Muscle layer of colon (tissue), 2 donors: ENCODE data around the gene CHID1.

Experiments used
- H3K27ac ChIP-seq: one replicate; pipeline ENCODE4 v1.7.0; 2013; ENCODE audit warnings: low read depth, mild to moderate bottlenecking, low read length, moderate library complexity
- H3K27me3 ChIP-seq, 2 donors: one replicate each; pipeline ENCODE4 v1.7.0; 2013; ENCODE audit warnings: low read length in 2 of 2, mild to moderate bottlenecking in 2 of 2; ENCODE audit not compliant: insufficient read depth in 2 of 2, control insufficient read depth in 1 of 2
- H3K36me3 ChIP-seq: one replicate; pipeline ENCODE4 v1.7.0; 2013; ENCODE audit warnings: mild to moderate bottlenecking, low read length; ENCODE audit not compliant: insufficient read depth
- H3K4me1 ChIP-seq: one replicate; pipeline ENCODE4 v1.7.0; 2013; ENCODE audit warnings: mild to moderate bottlenecking, low read length; ENCODE audit not compliant: insufficient read depth
- H3K4me3 ChIP-seq, 2 donors: one replicate each; pipeline ENCODE4 v1.7.0; 2013; ENCODE audit warnings: low read length in 2 of 2, low read depth in 1 of 2, mild to moderate bottlenecking in 1 of 2, moderate library complexity in 1 of 2
- H3K9ac ChIP-seq: one replicate; pipeline ENCODE4 v1.7.0; 2013; ENCODE audit warnings: low read length
- H3K9me3 ChIP-seq: one replicate; pipeline ENCODE4 v1.7.0; 2013; ENCODE audit warnings: mild to moderate bottlenecking, low read length
- donor health status: abdominal sarcoma.
- donor health status: Adenocarcinoma of cecum.

The CHID1 gene

GRCh38 chr11:910589-911030 is at the start of gene CHID1:
CHID1 (minus strand) TSS chr11:910810; CDS start chr11:904816, 5,994 bp downstream.
- peak within 1 kb of the TSS; percentile 71 to 86 for H3K4me3 ChIP-seq
- H3K27me3 ChIP-seq = no peaks in the 10 kb centered on the region
- H3K9me3 ChIP-seq = no peaks in the 10 kb centered on the region
- no peak within 1 kb of the TSS for H3K9ac ChIP-seq
- peaks cover 13% of the 10 kb centered on the region for H3K4me1 ChIP-seq
- H3K27ac ChIP-seq = peak within 1 kb of the TSS; percentile 61
- H3K36me3 ChIP-seq = no peaks in the 10 kb centered on the region

GRCh38 chr11:959608-960007 is 49.0 kb upstream of the CHID1 start:
- Histone ChIP-seq H3K9me3 (no peaks in the 10 kb centered on the region), H3K27ac (no peak overlapping the region), H3K27me3 (no peaks in the 10 kb centered on the region), H3K4me3 (no peak overlapping the region), H3K9ac (no peak overlapping the region), H3K36me3 (peaks cover 27% of the 10 kb centered on the region), H3K4me1 (no peaks in the 10 kb centered on the region)

- Histone ChIP-seq H3K9ac (no peak overlapping the region), H3K27me3 (no peaks in the 10 kb centered on the region), H3K36me3 (peaks cover 27% of the 10 kb centered on the region), H3K27ac (no peak overlapping the region), H3K4me3 (no peak overlapping the region), H3K4me1 (no peaks in the 10 kb centered on the region), H3K9me3 (no peaks in the 10 kb centered on the region)
Measured at GRCh38 chr11:959027-959426, 48.4 kb upstream of the CHID1 start.

- Histone ChIP-seq H3K9ac (no peak overlapping the region), H3K27me3 (no peaks in the 10 kb centered on the region), H3K9me3 (no peaks in the 10 kb centered on the region), H3K4me3 (no peak overlapping the region), H3K27ac (no peak overlapping the region), H3K36me3 (peaks cover 22% of the 10 kb centered on the region), H3K4me1 (no peaks in the 10 kb centered on the region)
Measured at GRCh38 chr11:958101-958500, 47.5 kb upstream of the CHID1 start.

- Histone ChIP-seq H3K27ac (no peak overlapping the region), H3K36me3 (peaks cover 22% of the 10 kb centered on the region), H3K27me3 (no peaks in the 10 kb centered on the region), H3K4me1 (peaks cover 2% of the 10 kb centered on the region), H3K9ac (no peak overlapping the region), H3K4me3 (no peak overlapping the region), H3K9me3 (no peaks in the 10 kb centered on the region)
Measured at GRCh38 chr11:957212-957920, 46.8 kb upstream of the CHID1 start.

GRCh38 chr11:955154-956063 is 44.8 kb upstream of the CHID1 start:
- Histone ChIP-seq H3K36me3 (peaks cover 14% of the 10 kb centered on the region), H3K9me3 (no peaks in the 10 kb centered on the region), H3K27me3 (no peaks in the 10 kb centered on the region), H3K4me3 (no peak overlapping the region), H3K27ac (no peak overlapping the region), H3K9ac (no peak overlapping the region), H3K4me1 (peaks cover 6% of the 10 kb centered on the region)

GRCh38 chr11:954392-955153 is 44.0 kb upstream of the CHID1 start:
- Histone ChIP-seq H3K9me3 (no peaks in the 10 kb centered on the region), H3K27ac (no peak overlapping the region), H3K36me3 (peaks cover 8% of the 10 kb centered on the region), H3K9ac (no peak overlapping the region), H3K27me3 (no peaks in the 10 kb centered on the region), H3K4me3 (no peak overlapping the region), H3K4me1 (peaks cover 6% of the 10 kb centered on the region)

- no peak overlapping the region for H3K4me3 ChIP-seq
- H3K36me3 ChIP-seq = peaks cover 3% of the 10 kb centered on the region
- no peaks in the 10 kb centered on the region for H3K27me3 ChIP-seq
- H3K9ac ChIP-seq = no peak overlapping the region
- no peaks in the 10 kb centered on the region for H3K9me3 ChIP-seq
- H3K4me1 ChIP-seq = peaks cover 6% of the 10 kb centered on the region
- no peak overlapping the region for H3K27ac ChIP-seq
Measured at GRCh38 chr11:953512-953911, 42.9 kb upstream of the CHID1 start.

GRCh38 chr11:952406-953385 is 42.1 kb upstream of the CHID1 start:
- Histone ChIP-seq H3K36me3 (no peaks in the 10 kb centered on the region), H3K4me3 (no peak overlapping the region), H3K27me3 (no peaks in the 10 kb centered on the region), H3K27ac (no peak overlapping the region), H3K4me1 (peaks cover 6% of the 10 kb centered on the region), H3K9ac (no peak overlapping the region), H3K9me3 (no peaks in the 10 kb centered on the region)

GRCh38 chr11:951507-951906 is 40.9 kb upstream of the CHID1 start:
- no peaks in the 10 kb centered on the region for H3K36me3 ChIP-seq
- H3K27ac ChIP-seq = no peak overlapping the region
- H3K4me3 ChIP-seq = no peak overlapping the region

More at GRCh38 chr11:951507-951906, 40.9 kb upstream of the CHID1 start:
- no peaks in the 10 kb centered on the region for H3K27me3 ChIP-seq
- no peak overlapping the region for H3K9ac ChIP-seq
- H3K4me1 ChIP-seq = peaks cover 6% of the 10 kb centered on the region
- no peaks in the 10 kb centered on the region for H3K9me3 ChIP-seq
